GM12872 (cell line): ENCODE measurements around the gene AFAP1.

Experiments used
- CTCF ChIP-seq: IDR thresholded peaks from 3 replicates; pipeline ENCODE4 v1.5.1; 2011; ENCODE audit warnings: low read depth, mild to moderate bottlenecking, low read length, moderate library complexity; ENCODE audit not compliant: insufficient read depth

The AFAP1 gene

GRCh38 chr4:7909463-7910262 is 30.0 kb downstream of the AFAP1 start:
- no peak for TF ChIP-seq CTCF

GRCh38 chr4:7908668-7909067 is 31.0 kb downstream of the AFAP1 start:
- no peak for TF ChIP-seq CTCF

GRCh38 chr4:7907142-7907541 is 32.5 kb downstream of the AFAP1 start:
- TF ChIP-seq CTCF, result no peak

- TF ChIP-seq CTCF, result no peak
Measured at GRCh38 chr4:7906171-7906701, 33.4 kb downstream of the AFAP1 start.

- no peak for TF ChIP-seq CTCF
Measured at GRCh38 chr4:7904952-7905915, 34.4 kb downstream of the AFAP1 start.

GRCh38 chr4:7903791-7904516 is 35.7 kb downstream of the AFAP1 start:
- no peak for TF ChIP-seq CTCF

- no peak for TF ChIP-seq CTCF
Measured at GRCh38 chr4:7902826-7903225, 36.8 kb downstream of the AFAP1 start.
